ENCODE results near the gene WNT16.

WNT16 gene

GRCh38 chr7:121342631-121343030 lies 13.8 kb downstream of the WNT16 start:
- TF ChIP-seq, protein P1, sequence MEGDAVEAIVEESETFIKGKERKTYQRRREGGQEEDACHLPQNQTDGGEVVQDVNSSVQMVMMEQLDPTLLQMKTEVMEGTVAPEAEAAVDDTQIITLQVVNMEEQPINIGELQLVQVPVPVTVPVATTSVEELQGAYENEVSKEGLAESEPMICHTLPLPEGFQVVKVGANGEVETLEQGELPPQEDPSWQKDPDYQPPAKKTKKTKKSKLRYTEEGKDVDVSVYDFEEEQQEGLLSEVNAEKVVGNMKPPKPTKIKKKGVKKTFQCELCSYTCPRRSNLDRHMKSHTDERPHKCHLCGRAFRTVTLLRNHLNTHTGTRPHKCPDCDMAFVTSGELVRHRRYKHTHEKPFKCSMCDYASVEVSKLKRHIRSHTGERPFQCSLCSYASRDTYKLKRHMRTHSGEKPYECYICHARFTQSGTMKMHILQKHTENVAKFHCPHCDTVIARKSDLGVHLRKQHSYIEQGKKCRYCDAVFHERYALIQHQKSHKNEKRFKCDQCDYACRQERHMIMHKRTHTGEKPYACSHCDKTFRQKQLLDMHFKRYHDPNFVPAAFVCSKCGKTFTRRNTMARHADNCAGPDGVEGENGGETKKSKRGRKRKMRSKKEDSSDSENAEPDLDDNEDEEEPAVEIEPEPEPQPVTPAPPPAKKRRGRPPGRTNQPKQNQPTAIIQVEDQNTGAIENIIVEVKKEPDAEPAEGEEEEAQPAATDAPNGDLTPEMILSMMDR (IDR thresholded peaks at IDR 0.05; ENCODE audit: insufficient read depth, low read length, poor library complexity, severe bottlenecking), result no peak

GRCh38 chr7:121343302-121343701 lies 14.5 kb downstream of the WNT16 start:
- Histone ChIP-seq H3K4me3 (replicated peaks; ENCODE audit: low read depth, low read length) (no peak overlapping the region), H3K27me3 (replicated peaks; ENCODE audit: control insufficient read depth, insufficient read depth, low read length) (no peaks in the 10 kb centered on the region), H3K36me3 (ENCODE audit: control insufficient read depth, insufficient read depth, low read length) (peaks cover 2% of the 10 kb centered on the region)
- no peak for DNase-seq (ENCODE audit: extremely low read depth, insufficient read length)
- TF ChIP-seq, protein P1 (IDR thresholded peaks at IDR 0.05; ENCODE audit: insufficient read depth, low read length, poor library complexity, severe bottlenecking), result no peak

More at GRCh38 chr7:121342631-121343030, 13.8 kb downstream of the WNT16 start:
- no peak for DNase-seq (ENCODE audit: extremely low read depth, insufficient read length)
- H3K27me3 ChIP-seq (replicated peaks; ENCODE audit: control insufficient read depth, insufficient read depth, low read length), result no peaks in the 10 kb centered on the region
- H3K4me3 ChIP-seq (replicated peaks; ENCODE audit: low read depth, low read length), result no peak overlapping the region
- H3K36me3 ChIP-seq (ENCODE audit: control insufficient read depth, insufficient read depth, low read length), result peaks cover 2% of the 10 kb centered on the region

GRCh38 chr7:121344093-121344492 lies 15.3 kb downstream of the WNT16 start:
- Histone ChIP-seq H3K4me3 (replicated peaks; ENCODE audit: low read depth, low read length) (no peak overlapping the region), H3K27me3 (replicated peaks; ENCODE audit: control insufficient read depth, insufficient read depth, low read length) (no peaks in the 10 kb centered on the region), H3K36me3 (ENCODE audit: control insufficient read depth, insufficient read depth, low read length) (peaks cover 2% of the 10 kb centered on the region)
- TF ChIP-seq, protein P1 (IDR thresholded peaks at IDR 0.05; ENCODE audit: insufficient read depth, low read length, poor library complexity, severe bottlenecking), result no peak
- no peak for DNase-seq (ENCODE audit: extremely low read depth, insufficient read length)

DNA sequence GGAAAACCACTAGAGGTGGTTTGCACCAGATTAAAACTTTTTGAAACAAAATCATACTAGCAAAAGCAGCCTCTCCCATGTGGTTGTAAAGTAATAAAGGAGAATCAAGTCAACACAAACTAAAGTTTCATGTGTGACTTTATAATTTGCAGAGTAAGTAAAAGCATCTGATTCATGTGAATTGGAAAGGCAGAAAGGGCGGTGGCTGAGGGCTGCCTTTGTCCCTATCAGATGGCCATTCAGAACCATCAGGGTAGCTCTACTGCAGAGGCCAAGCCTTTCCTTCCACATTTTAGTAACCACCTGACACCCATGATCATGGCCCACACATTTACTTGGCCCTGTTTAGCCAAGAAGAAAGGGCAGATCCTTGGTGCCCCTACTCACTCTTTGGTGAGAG lies 15.7 kb downstream of the WNT16 start:
- TF ChIP-seq, protein P1 (IDR thresholded peaks at IDR 0.05; ENCODE audit: insufficient read depth, low read length, poor library complexity, severe bottlenecking), result no peak
- H3K27me3 ChIP-seq (replicated peaks; ENCODE audit: control insufficient read depth, insufficient read depth, low read length), result no peaks in the 10 kb centered on the region
- no peak overlapping the region for H3K4me3 ChIP-seq (replicated peaks; ENCODE audit: low read depth, low read length)
- no peak for DNase-seq (ENCODE audit: extremely low read depth, insufficient read length)
- H3K36me3 ChIP-seq (ENCODE audit: control insufficient read depth, insufficient read depth, low read length), result no peaks in the 10 kb centered on the region; the same call in 1 of the 2 replicates

- H3K27me3 ChIP-seq (replicated peaks; ENCODE audit: control insufficient read depth, insufficient read depth, low read length), result no peaks in the 10 kb centered on the region
- TF ChIP-seq, protein P1 (IDR thresholded peaks at IDR 0.05; ENCODE audit: insufficient read depth, low read length, poor library complexity, severe bottlenecking), result no peak
- no peak for DNase-seq (ENCODE audit: extremely low read depth, insufficient read length)
- H3K36me3 ChIP-seq (ENCODE audit: control insufficient read depth, insufficient read depth, low read length), result peaks cover 4% of the 10 kb centered on the region
- no peak overlapping the region for H3K4me3 ChIP-seq (replicated peaks; ENCODE audit: low read depth, low read length)
Measured at GRCh38 chr7:121351682-121352081, 22.9 kb downstream of the WNT16 start.

DNA sequence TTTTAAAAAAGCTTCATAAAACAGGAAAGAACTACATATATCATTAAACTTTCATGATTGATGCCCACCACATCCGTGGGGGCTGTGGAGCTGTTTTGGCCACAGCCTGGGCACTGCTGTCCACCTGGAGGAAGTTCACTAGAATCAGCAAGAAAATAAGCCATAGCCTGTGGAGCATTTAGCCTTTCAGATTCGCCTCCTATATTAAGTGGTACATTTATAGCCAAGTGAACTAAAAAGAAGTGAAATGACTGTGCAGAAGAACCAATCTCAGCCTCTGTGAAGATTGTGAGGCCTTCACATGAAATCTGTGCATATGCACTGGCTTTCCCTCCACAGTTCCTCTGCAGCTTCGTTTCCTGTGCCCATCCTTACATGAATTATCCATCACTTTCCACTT lies 23.5 kb downstream of the WNT16 start:
- no peak for DNase-seq (ENCODE audit: extremely low read depth, insufficient read length)
- TF ChIP-seq, protein P1 (IDR thresholded peaks at IDR 0.05; ENCODE audit: insufficient read depth, low read length, poor library complexity, severe bottlenecking), result no peak
- Histone ChIP-seq H3K36me3 (ENCODE audit: control insufficient read depth, insufficient read depth, low read length) (peaks cover 4% of the 10 kb centered on the region), H3K4me3 (replicated peaks; ENCODE audit: low read depth, low read length) (no peak overlapping the region), H3K27me3 (replicated peaks; ENCODE audit: control insufficient read depth, insufficient read depth, low read length) (no peaks in the 10 kb centered on the region)

Data from GM06990 (cell line).